ENCODE data around the gene NES.
"Not testable (repeated sequence)": the region's sequence is repeated elsewhere in the genome, so short reads cannot be mapped to it uniquely, and the experiment has no call there.

The NES gene

GRCh38 chr1:156643049-156643777, 34.0 kb downstream of the NES start:
- no peak for DNase-seq

GRCh38 chr1:156642265-156643048, 34.8 kb downstream of the NES start:
- no peak for DNase-seq

- DNase-seq = no peak
Observed at GRCh38 chr1:156641761-156642264, 35.4 kb downstream of the NES start, which contains the start of gene BCAN. Gene BCAN (plus strand): TSS chr1:156642117. CDS start chr1:156646055, 3,938 bp downstream.

GRCh38 chr1:156640842-156641706, 36.1 kb downstream of the NES start:
- DNase-seq = no peak

- DNase-seq = no peak
Observed at GRCh38 chr1:156639601-156640101, 37.6 kb downstream of the NES start.

- no peak for DNase-seq
Observed at GRCh38 chr1:156638189-156638985, 38.8 kb downstream of the NES start.

GRCh38 chr1:156632355-156632754, 44.9 kb downstream of the NES start:
- DNase-seq = no peak

- DNase-seq = not testable (repeated sequence)
Observed at GRCh38 chr1:156631152-156631551, 46.1 kb downstream of the NES start.

GRCh38 chr1:156629823-156630449, 47.3 kb downstream of the NES start:
- no peak for DNase-seq

- DNase-seq = peak; percentile 32 to 54
Observed at GRCh38 chr1:156627313-156627880, 49.8 kb downstream of the NES start.

- DNase-seq = no peak
Observed at GRCh38 chr1:156626079-156626438, 51.1 kb downstream of the NES start.

GRCh38 chr1:156625436-156626078, 51.6 kb downstream of the NES start:
- DNase-seq = peak; percentile 58 to 62

- no peak for DNase-seq
Observed at GRCh38 chr1:156624814-156625435, 52.3 kb downstream of the NES start.

GRCh38 chr1:156623946-156624813, 53.0 kb downstream of the NES start:
- peak; percentile 29 to 37 for DNase-seq

GRCh38 chr1:156622581-156623297, 54.5 kb downstream of the NES start:
- no peak for DNase-seq

- no peak for DNase-seq
Observed at GRCh38 chr1:156619582-156619955, 57.6 kb downstream of the NES start.

- DNase-seq = peak; percentile 14 to 22
Observed at GRCh38 chr1:156618853-156619581, 58.2 kb downstream of the NES start, which contains the start of gene HAPLN2. Gene HAPLN2 (plus strand): TSS chr1:156619415. CDS start chr1:156623491, 4,076 bp downstream.
